Neural cell (in vitro differentiated cells): ENCODE data around the gene CDK12.

Experiments
- CTCF ChIP-seq: fragments of 450-650 bp; IDR thresholded peaks from 2 replicates; pipeline ENCODE4 v1.5.1; 2014; ENCODE audit warnings: antibody characterized with exemption, mild to moderate bottlenecking, moderate library complexity; ENCODE audit not compliant: poor library complexity, severe bottlenecking
- POLR2AphosphoS5 ChIP-seq: IDR thresholded peaks from 2 replicates; pipeline ENCODE4 v1.6.1; 2012
- REST ChIP-seq: IDR thresholded peaks from 2 replicates; pipeline ENCODE4 v1.6.1; 2012; ENCODE audit warnings: borderline replicate concordance

- TF ChIP-seq REST (peak; percentile 76), CTCF (no peak), POLR2AphosphoS5 (peak; percentile 86)
Measured at GRCh38 chr17:39450847-39451581, 10.3 kb upstream of the CDK12 start, which contains the start of gene MED1.
